Naive thymus-derived CD8-positive, alpha-beta T cell (primary cell): ENCODE data around the gene IFITM1. TPM values are rescaled to one million over a fixed set of nuclear protein-coding genes. Genes with fewer than 3 reads are reported as not detected.
"Not testable (repeated sequence)": the region's sequence is repeated elsewhere in the genome, so short reads cannot be mapped to it uniquely, and the experiment has no call there.

Source experiments
- ATAC-seq, 2 donors: fragments of 150-1000 bp; cut with Tn5 transposase in 1 of 2; sonication (Bioruptor Pico), chemical (Tn5 transposase) in 1 of 2; 1 replicate in 1 of 2; 2 replicates in 1 of 2; pipeline ENCODE4 v1.10.0; 2021; ENCODE audit warnings: mild to moderate bottlenecking in 2 of 2, moderate library complexity in 2 of 2
- POLR2A ChIA-PET: fragments of 350-600 bp; sonication (Branson Sonifier 250); formaldehyde crosslinking; loops from one replicate; lab custom pipeline; 2021; ENCODE audit warnings: antibody characterized with exemption; lab: Charles Lee
- DNase-seq, 10 donors: peaks; one replicate each; pipeline versions ENCODE4 v3.0.0 to v3.0.0-alpha.2; 2020 to 2022
- H3K27ac Mint-ChIP-seq, 10 donors: one replicate each; pipeline ENCODE4 v1.8.0; 2020 to 2022; ENCODE audit warnings: mild to moderate bottlenecking in 10 of 10, mixed read lengths in 10 of 10, moderate library complexity in 4 of 10, inconsistent platforms in 1 of 10
- H3K27me3 Mint-ChIP-seq, 5 donors: one replicate each; pipeline ENCODE4 v1.8.0; 2021 to 2022; ENCODE audit warnings: mixed read lengths in 5 of 5
- H3K36me3 Mint-ChIP-seq, 3 donors: one replicate each; pipeline ENCODE4 v1.8.0; 2020 to 2022; ENCODE audit warnings: mixed read lengths in 3 of 3, mild to moderate bottlenecking in 2 of 3, inconsistent platforms in 1 of 3
- H3K4me1 Mint-ChIP-seq, 4 donors: one replicate each; pipeline ENCODE4 v1.8.0; 2021 to 2022; ENCODE audit warnings: mixed read lengths in 4 of 4
- H3K4me3 Mint-ChIP-seq, 10 donors: one replicate each; pipeline ENCODE4 v1.8.0; 2020 to 2022; ENCODE audit warnings: mild to moderate bottlenecking in 10 of 10, mixed read lengths in 10 of 10, moderate library complexity in 6 of 10, inconsistent platforms in 1 of 10
- H3K9me3 Mint-ChIP-seq, 9 donors: one replicate each; pipeline ENCODE4 v1.8.0; 2020 to 2022; ENCODE audit warnings: mixed read lengths in 9 of 9, mild to moderate bottlenecking in 3 of 9, inconsistent platforms in 1 of 9, moderate library complexity in 1 of 9
- polyA plus RNA-seq, 3 donors: library from polyadenylated mRNA; unstranded; fragments of 300-500 nt; fragmentation: Illumina TruSeq; gene quantifications; one replicate each; pipeline ENCODE4 v1.2.3, GENCODE V29; 2021
- total RNA-seq, 8 experiments: library from RNA in 2 of 8; stranded (reverse) in 2 of 8; gene quantifications; one replicate each; pipeline ENCODE4 v1.2.3 and lab custom pipeline; 2021 to 2026

The IFITM1 gene
- total and polyA plus RNA-seq, 5 experiments from 2014 or later: 90.0 to 2,198 (median 1,833) TPM

DNA sequence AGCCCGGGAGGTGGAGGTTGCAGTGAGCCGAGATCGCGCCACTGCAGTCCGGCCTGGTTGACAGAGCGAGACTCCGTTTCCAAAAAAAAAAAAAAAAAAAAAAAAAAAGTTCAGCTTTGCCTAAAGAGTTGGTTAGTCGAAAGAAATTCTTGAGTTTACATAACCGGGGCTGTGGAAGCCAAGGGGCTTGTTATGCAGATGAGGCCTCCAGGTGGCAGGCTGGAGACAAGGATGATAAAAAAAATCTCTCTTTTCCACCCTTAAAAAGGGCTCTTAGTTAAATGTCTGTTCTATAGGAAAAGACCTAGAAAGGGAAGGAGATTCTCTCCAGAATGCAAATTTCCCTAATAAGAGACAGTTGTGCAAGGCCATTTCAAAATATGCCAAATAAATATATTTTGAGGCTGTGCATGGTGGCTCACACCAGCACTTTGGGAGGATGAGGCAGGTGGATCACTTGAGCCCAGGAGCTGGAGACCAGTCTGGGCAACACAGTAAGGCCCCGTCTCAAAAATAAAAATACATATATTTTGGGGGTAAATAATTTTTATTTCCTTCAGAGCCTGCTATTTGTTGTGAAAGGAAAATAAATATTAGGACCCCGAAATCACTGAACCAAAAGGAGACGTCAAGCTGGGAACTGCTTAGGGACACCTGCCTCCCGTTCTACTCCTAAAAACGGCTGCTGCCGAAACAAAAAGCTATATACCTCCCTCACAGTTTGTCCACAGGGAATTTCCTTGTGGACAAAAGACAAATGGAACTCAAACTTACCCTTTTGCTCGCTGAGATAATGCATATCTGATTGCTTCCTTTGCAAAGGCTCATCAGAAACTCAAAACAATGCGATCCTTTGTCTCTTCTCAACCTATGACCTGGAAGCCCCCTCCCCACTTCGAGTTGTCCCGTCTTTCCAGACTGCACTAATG lies 8.7 kb upstream of the IFITM1 start:
- Mint-ChIP-seq H3K9me3 (no peaks in the 10 kb centered on the region), H3K4me3 (peak overlapping the region in 7 of 10 donors; percentile 30 to 72 (median 36)), H3K27ac (peak overlapping the region; percentile 48 to 97 (median 88)), H3K27me3 (peaks cover 0 to 2% (median 0%) of the 10 kb centered on the region in 5 donors), H3K4me1 (peaks cover 32 to 74% (median 63%) of the 10 kb centered on the region in 4 donors), H3K36me3 (peaks cover 0 to 8% (median 6%) of the 10 kb centered on the region in 3 donors)
- DNase-seq (peak in 8 of 10 donors; percentile 59 to 86 (median 71)), ATAC-seq (peak; percentile 11 to 30)
- POLR2A ChIA-PET: interaction anchor here (0.6 to 11.2 kb wide), 24 partner anchors 9 to 144 kb away, joined by 3 to 122 read pairs (median 5); partner anchors contain the start of genes IFITM1, PGGHG and PTDSS2

DNA sequence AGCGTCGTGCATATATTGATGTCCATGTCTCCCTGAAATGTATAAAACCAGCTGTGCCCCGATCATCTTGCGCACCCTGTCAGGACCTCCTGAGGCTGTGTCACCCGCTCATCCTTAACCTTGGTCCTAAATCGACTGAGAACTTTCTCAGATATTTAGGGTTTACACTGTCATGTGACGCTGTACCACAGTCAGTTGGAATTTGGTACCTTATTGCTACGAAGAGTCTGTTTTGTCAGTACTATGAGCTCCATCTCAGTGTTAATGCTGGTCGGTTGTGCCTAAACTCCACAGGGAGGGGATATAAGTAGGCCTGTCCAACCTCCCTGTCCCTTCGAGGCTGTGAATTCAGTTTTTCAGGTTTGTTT lies 8.0 kb upstream of the IFITM1 start:
- ATAC-seq (no peak), DNase-seq (no peak)
- H3K4me1 Mint-ChIP-seq: peaks cover 27 to 68% (median 57%) of the 10 kb centered on the region in 4 donors
- no peaks in the 10 kb centered on the region for H3K9me3 Mint-ChIP-seq
- peaks cover 0 to 2% (median 0%) of the 10 kb centered on the region in 5 donors for H3K27me3 Mint-ChIP-seq
- peak overlapping the region in 6 of 10 donors; percentile 8 to 72 (median 40) for H3K4me3 Mint-ChIP-seq
- POLR2A ChIA-PET: interaction anchor here (0.8 to 11.2 kb wide), 16 partner anchors 10 to 144 kb away, joined by 3 to 122 read pairs (median 8); partner anchors contain the start of genes BET1L, IFITM1, PGGHG and PTDSS2
- peaks cover 0 to 8% (median 6%) of the 10 kb centered on the region in 3 donors for H3K36me3 Mint-ChIP-seq
- H3K27ac Mint-ChIP-seq: peak overlapping the region in 9 of 10 donors; percentile 11 to 97 (median 86)

DNA sequence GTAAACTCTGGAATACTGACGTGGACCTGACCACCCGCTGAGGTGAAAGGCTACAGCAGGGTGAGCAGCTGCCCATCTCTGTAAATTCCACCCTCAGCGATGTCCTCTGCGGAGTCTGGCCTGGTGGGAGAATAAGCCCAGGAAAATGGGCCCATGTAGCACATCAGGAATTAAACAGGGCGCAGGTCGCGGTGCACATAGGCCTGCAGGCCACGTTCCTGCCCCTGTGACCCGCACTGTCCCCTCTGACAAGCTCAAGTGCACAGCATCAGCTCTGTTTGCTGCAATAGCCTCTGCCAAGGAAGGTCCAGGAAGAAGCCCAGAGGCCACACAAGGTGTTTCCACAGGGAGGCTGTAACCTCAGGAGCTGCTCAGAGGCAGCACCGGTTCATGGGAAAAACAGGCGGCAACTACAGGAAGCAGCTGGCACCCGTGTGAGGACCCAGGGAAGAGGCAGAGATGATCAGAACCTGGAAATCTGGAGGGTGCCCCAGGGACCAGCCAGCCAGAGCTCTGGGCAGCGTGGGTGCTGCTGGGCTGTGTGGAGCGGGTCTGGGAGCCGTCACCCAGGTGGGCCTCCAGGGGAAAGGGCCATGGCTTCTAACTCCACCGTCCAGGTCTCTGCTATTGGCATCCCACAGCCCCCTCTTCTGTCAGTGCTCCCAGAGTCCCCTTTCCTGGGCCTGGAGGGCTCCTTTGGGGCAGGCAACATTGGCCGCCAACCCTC lies 7.0 kb upstream of the IFITM1 start:
- POLR2A ChIA-PET: interaction anchor here (0.7 to 11.2 kb wide), 15 partner anchors 8 to 143 kb away, joined by 3 to 122 read pairs (median 7); partner anchors contain the start of genes BET1L, IFITM1, PGGHG and PTDSS2
- Mint-ChIP-seq H3K36me3 (peaks cover 0 to 8% (median 6%) of the 10 kb centered on the region in 3 donors), H3K4me1 (peaks cover 26 to 65% (median 51%) of the 10 kb centered on the region in 4 donors)

DNA sequence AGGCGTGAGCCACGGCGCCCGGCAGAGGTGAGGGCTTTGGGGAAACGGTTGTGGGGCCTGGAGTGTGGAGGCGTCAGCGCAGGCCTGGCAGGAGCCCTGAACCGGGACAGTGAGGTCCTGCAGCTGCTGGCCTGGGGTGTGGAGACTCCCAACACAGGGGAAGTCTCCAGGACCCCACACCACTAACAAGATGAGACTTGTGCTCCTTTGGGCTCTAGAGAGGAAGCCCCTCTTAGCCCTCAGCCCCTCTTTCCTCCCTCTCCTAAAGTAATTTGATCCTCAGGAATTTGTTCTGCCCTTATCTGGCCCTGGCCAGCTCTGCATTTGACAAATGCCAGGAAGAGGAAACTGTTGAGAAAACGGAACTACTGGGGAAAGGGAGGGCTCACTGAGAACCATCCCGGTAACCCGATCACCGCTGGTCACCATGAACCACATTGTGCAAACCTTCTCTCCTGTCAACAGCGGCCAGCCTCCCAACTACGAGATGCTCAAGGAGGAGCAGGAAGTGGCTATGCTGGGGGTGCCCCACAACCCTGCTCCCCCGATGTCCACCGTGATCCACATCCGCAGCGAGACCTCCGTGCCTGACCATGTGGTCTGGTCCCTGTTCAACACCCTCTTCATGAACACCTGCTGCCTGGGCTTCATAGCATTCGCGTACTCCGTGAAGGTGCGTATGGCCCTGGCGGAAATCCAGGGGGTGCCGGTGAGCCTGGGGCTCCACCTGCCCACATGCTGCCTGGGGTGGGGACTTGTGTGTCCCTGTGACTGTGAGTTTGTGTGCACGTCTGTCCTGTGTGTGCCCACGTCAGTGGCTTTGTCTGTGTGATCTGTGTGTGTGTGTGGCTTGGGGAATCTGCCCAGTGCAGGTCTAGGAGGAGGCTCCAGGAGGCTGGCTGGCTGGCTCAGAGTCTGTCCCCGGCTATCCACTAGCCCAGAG lies 5.8 kb upstream of the IFITM1 start, which contains the start of gene IFITM2:
Gene IFITM2 (plus strand): TSS at position 51 of the 943 bp plus-strand sequence. CDS start 377 bp downstream, at position 428.
- ATAC-seq (peak; percentile 59 to 81), DNase-seq (peak in 9 of 10 donors; percentile 42 to 84 (median 72))
- H3K27ac Mint-ChIP-seq: peak within 1 kb of the TSS; percentile 95 to 100 (median 98)
- POLR2A ChIA-PET: interaction anchor here (0.6 to 11.2 kb wide), 16 partner anchors 8 to 142 kb away, joined by 3 to 122 read pairs (median 8); partner anchors contain the start of genes BET1L, IFITM1, IFITM3 and PGGHG
- H3K36me3 Mint-ChIP-seq, H3K27me3 Mint-ChIP-seq, H3K9me3 Mint-ChIP-seq: not testable (repeated sequence)
- peak within 1 kb of the TSS; percentile 90 to 100 (median 94) for H3K4me3 Mint-ChIP-seq
- peaks cover 27 to 68% (median 55%) of the 10 kb centered on the region in 4 donors for H3K4me1 Mint-ChIP-seq

More for the DNA sequence above, 7.0 kb upstream of the IFITM1 start:
- no peaks in the 10 kb centered on the region for H3K9me3 Mint-ChIP-seq
- DNase-seq (no peak), ATAC-seq (no peak)
- peak overlapping the region; percentile 18 to 97 (median 93) for H3K4me3 Mint-ChIP-seq
- no peaks in the 10 kb centered on the region for H3K27me3 Mint-ChIP-seq
- H3K27ac Mint-ChIP-seq: peak overlapping the region in 9 of 10 donors; percentile 91 to 100 (median 97)

DNA sequence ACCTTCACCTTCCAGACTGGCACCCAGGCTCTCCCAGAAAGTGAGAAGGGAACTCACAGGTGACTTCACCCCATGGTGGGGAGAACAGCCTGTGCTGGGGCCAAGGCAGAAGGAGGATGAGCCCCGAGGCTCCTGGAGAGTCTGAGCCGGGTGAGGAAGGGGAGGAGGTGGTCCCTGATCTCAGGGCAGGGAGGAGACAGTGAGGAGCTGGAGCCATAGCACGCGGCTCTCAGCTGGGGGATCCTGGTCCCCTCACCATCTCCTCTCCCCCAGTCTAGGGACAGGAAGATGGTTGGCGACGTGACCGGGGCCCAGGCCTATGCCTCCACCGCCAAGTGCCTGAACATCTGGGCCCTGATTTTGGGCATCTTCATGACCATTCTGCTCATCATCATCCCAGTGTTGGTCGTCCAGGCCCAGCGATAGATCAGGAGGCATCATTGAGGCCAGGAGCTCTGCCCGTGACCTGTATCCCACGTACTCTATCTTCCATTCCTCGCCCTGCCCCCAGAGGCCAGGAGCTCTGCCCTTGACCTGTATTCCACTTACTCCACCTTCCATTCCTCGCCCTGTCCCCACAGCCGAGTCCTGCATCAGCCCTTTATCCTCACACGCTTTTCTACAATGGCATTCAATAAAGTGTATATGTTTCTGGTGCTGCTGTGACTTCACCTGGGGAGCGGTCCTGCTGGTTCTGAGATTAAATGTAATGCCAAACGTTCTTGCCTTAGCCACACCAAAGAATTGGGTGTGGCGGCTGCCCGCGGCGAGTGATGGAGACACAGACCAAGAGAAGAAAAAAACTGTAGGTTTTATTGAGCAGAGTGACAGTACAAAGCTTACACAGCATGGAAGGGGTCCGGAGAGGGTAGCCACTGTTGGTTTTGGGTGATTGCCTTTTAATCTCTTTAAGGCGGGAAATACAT lies 4.8 kb upstream of the IFITM1 start:
- Mint-ChIP-seq H3K27ac (peak overlapping the region; percentile 95 to 100 (median 98)), H3K4me1 (peaks cover 33 to 67% (median 53%) of the 10 kb centered on the region in 4 donors)
- DNase-seq: peak in 4 of 10 donors; percentile 45 to 70 (median 51)

DNA sequence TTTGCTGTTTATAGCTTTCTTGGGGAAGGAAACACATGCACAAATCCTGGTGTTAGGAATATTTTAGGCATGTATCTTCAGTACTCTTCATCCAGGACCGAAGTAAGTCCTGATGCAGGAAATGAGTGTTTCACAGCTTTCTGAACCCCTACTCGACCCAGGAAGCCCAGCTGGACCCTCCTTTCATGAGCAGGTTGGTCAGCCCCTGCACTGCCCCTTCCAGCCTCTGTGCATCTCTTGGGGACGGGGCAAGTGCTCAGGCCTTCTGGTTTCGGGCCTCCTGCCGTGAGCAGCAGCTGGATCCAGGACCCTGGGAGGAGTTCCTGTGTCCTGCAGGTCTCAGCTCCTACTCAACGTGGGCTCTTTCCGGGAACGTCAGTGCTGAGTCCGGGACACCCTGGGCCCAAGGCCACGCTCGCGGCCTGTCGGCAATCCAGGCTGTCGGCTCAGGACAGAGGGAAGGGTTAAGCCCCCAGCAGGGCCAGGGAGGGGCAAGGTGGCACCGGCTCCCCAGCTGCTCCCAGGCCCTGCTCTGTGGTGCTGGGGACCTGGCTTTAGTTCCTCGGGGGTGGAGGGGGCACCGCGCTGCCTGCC lies 3.8 kb upstream of the IFITM1 start:
- Mint-ChIP-seq H3K4me1 (peaks cover 33 to 67% (median 52%) of the 10 kb centered on the region in 4 donors), H3K36me3 (peaks cover 6 to 16% (median 15%) of the 10 kb centered on the region in 3 donors), H3K4me3 (peak overlapping the region; percentile 90 to 100 (median 94)), H3K27ac (peak overlapping the region; percentile 95 to 100 (median 98))
- peak in 1 of 10 donors; percentile 37 for DNase-seq
- H3K9me3 Mint-ChIP-seq, H3K27me3 Mint-ChIP-seq, ATAC-seq: not testable (repeated sequence)
- POLR2A ChIA-PET: interaction anchor here (1.1 to 2.1 kb wide), 10 partner anchors 9 to 141 kb away, joined by 3 to 17 read pairs (median 7); partner anchors contain the start of gene PTDSS2

More for the DNA sequence above, 4.8 kb upstream of the IFITM1 start:
- H3K27me3 Mint-ChIP-seq, H3K36me3 Mint-ChIP-seq, H3K9me3 Mint-ChIP-seq: not testable (repeated sequence)
- peak in 1 of 2 donors; percentile 14 for ATAC-seq
- POLR2A ChIA-PET: interaction anchor here (0.7 to 2.1 kb wide), 17 partner anchors 9 to 142 kb away, joined by 3 to 17 read pairs (median 5); partner anchors contain the start of genes BET1L, PTDSS2 and RIC8A
- peak overlapping the region; percentile 90 to 100 (median 94) for H3K4me3 Mint-ChIP-seq

DNA sequence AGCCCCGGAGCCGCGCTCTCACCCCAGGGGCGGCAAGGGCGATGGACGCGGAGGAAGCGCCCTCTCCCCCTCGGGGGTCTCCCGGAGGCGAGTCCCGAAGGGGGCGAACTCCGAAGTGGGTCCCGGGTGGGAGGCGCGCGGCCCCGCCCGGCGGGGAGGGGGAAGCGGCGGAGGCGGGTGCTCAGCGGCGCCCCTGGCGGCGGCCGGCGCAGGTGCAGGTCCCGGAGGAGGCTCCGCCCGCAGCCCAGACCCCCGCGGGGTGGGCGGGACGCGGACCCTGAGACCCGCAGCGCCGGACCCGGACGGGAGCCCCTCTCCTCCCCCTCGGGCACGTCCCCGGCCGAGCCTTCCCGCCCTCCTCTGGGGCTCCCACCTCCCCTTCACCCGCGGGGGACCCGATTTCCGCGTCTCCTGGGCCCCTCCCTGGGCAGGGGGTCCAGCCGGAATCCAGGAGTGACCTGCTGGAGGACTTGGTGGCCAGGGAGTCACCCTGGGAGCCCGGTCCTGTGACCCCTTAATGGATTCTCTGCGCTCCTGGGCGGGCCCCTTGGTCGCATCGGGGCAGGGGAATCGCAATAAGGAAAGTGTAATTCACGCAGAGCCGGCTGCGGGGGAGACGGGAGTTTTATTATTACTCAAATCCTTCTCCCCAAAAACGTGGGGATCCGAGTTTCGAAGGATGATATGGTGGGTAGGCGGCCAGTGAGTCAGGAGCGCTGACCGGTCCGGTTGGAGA lies 2.7 kb upstream of the IFITM1 start:
- ATAC-seq: peak in 1 of 2 donors; percentile 14
- Mint-ChIP-seq H3K36me3 (peaks cover 9 to 19% (median 15%) of the 10 kb centered on the region in 3 donors), H3K27ac (peak overlapping the region; percentile 94 to 99 (median 99)), H3K4me1 (peaks cover 27 to 57% (median 41%) of the 10 kb centered on the region in 4 donors), H3K4me3 (peak overlapping the region; percentile 88 to 100 (median 97))
- POLR2A ChIA-PET: interaction anchor here (0.7 to 2.4 kb wide), 8 partner anchors 13 to 137 kb away, joined by 3 to 20 read pairs (median 12); partner anchors contain the start of gene PGGHG
- H3K9me3 Mint-ChIP-seq, DNase-seq, H3K27me3 Mint-ChIP-seq: not testable (repeated sequence)

DNA sequence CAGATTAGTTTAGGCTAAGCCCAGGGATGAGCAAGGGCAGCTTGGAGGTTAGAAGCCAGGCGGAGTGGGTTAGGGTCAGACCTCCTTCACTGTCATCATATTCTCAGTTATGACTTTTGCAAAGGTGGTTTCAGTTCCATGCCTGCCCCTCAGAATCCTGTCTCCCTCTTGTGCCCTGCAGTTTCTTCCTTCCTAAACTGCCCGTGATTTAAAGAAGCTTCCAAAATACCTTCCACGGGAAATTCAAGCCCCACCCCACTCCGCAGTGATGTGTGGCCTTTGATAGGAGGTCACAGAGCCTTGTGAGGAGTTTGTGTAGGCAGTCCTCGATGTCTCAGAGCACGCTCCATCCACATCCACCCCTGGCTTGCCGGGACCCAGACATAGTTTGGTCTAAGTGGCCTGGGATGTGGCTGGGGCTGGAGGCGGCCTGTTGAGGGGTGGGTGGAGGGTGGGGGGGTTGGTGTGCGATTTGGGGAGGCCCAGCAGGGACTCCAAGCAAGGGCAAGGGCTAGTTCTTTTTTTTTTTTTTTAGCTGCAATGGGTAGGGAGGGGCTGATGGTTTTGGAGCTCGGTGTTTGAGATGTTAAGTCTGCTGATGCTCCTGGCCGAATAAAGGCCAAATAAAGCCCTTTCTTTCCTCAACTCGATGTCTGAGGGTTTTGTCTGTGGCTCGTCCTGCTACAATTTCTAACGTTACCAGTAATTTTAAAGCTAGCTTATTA lies 1.6 kb upstream of the IFITM1 start:
- DNase-seq (peak in 1 of 10 donors; percentile 9), ATAC-seq (no peak)
- Mint-ChIP-seq H3K4me3 (peak overlapping the region; percentile 88 to 100 (median 97)), H3K27ac (peak overlapping the region; percentile 94 to 99 (median 99)), H3K9me3 (no peaks in the 10 kb centered on the region), H3K36me3 (peaks cover 19 to 29% (median 23%) of the 10 kb centered on the region in 3 donors), H3K27me3 (no peaks in the 10 kb centered on the region), H3K4me1 (peaks cover 33 to 58% (median 47%) of the 10 kb centered on the region in 4 donors)
- POLR2A ChIA-PET: interaction anchor here (0.6 to 2.4 kb wide), 17 partner anchors 12 to 383 kb away, joined by 3 to 20 read pairs (median 7); partner anchors contain the start of genes BET1L, DEAF1, PGGHG and RIC8A
